HG02678 (cell line): ENCODE measurements around the gene FBXL15.

Source experiments
- ATAC-seq: cut with Tn5 transposase; IDR thresholded peaks from one replicate; pipeline ENCODE4 v1.9.1; 2021; ENCODE audit warnings: mild to moderate bottlenecking, moderate library complexity; ENCODE audit not compliant: unreplicated experiment

The FBXL15 gene

GRCh38 chr10:102409604-102410428 lies 10.8 kb upstream of the FBXL15 start:
- no peak for ATAC-seq

- no peak for ATAC-seq
Observed at GRCh38 chr10:102410429-102411073, 10.1 kb upstream of the FBXL15 start.

- no peak for ATAC-seq
Observed at GRCh38 chr10:102411341-102412255, 9.0 kb upstream of the FBXL15 start.

GRCh38 chr10:102412293-102412692 lies 8.3 kb upstream of the FBXL15 start:
- no peak for ATAC-seq

GRCh38 chr10:102413053-102413705 lies 7.5 kb upstream of the FBXL15 start:
- no peak for ATAC-seq

GRCh38 chr10:102413806-102414561 lies 6.7 kb upstream of the FBXL15 start:
- no peak for ATAC-seq

- no peak for ATAC-seq
Observed at GRCh38 chr10:102414749-102415148, 5.9 kb upstream of the FBXL15 start.

- no peak for ATAC-seq
Observed at GRCh38 chr10:102416283-102416682, 4.4 kb upstream of the FBXL15 start.

GRCh38 chr10:102416695-102417094 lies 3.9 kb upstream of the FBXL15 start:
- no peak for ATAC-seq

GRCh38 chr10:102418622-102419268 lies 1.9 kb upstream of the FBXL15 start, which contains the start of gene PSD:
TSS of gene PSD (minus strand) at chr10:102418785. CDS start at chr10:102417038, 1,747 bp downstream.
- ATAC-seq: no peak

- ATAC-seq: no peak
Observed at GRCh38 chr10:102419269-102420180, 1.1 kb upstream of the FBXL15 start.

- no peak for ATAC-seq
Observed at GRCh38 chr10:102420181-102420713, 389 bp upstream of the FBXL15 start.

- ATAC-seq: peak; percentile 1
Observed at GRCh38 chr10:102421507-102421756, 796 bp downstream of the FBXL15 start.

- ATAC-seq: no peak
Observed at GRCh38 chr10:102421757-102422512, 1.3 kb downstream of the FBXL15 start.

GRCh38 chr10:102422545-102423129 lies 2.0 kb downstream of the FBXL15 start:
- ATAC-seq: peak; percentile 23

- no peak for ATAC-seq
Observed at GRCh38 chr10:102423372-102423968, 2.8 kb downstream of the FBXL15 start.

GRCh38 chr10:102424145-102424544 lies 3.5 kb downstream of the FBXL15 start:
- no peak for ATAC-seq
